NB4 (cell line): ENCODE measurements around the gene KCNT2.
"Not testable (repeated sequence)": the region's sequence is repeated elsewhere in the genome, so short reads cannot be mapped to it uniquely, and the experiment has no call there.

Experiments
- DNase-seq: peaks from one replicate; pipeline ENCODE4 v3.0.0; 2010; ENCODE audit warnings: low read depth
- H3K4me3 ChIP-seq: one replicate; pipeline ENCODE4 v1.5.1; 2011; ENCODE audit warnings: mild to moderate bottlenecking, low read depth, low read length, moderate library complexity
- CTCF ChIP-seq: IDR thresholded peaks from one replicate; pipeline ENCODE4 v1.5.1; 2012; ENCODE audit warnings: low read depth, low read length
- MAX ChIP-seq: IDR thresholded peaks from 2 replicates; pipeline ENCODE4 v1.6.1; 2011; ENCODE audit warnings: low read depth, low read length
- MYC ChIP-seq: IDR thresholded peaks from 2 replicates; pipeline ENCODE4 v1.6.1; 2011; ENCODE audit warnings: low read depth, low read length
- POLR2A ChIP-seq: IDR thresholded peaks from 2 replicates; pipeline ENCODE4 v1.6.1; 2011; ENCODE audit warnings: mild to moderate bottlenecking; ENCODE audit not compliant: insufficient read length; ENCODE audit errors: extremely low read depth

KCNT2 gene

GRCh38 chr1:196544617-196545016 lies 63.6 kb downstream of the KCNT2 start:
- H3K4me3 ChIP-seq = no peak overlapping the region
- DNase-seq = no peak
- TF ChIP-seq CTCF = no peak
- TF ChIP-seq POLR2A = no peak
- TF ChIP-seq MAX = no peak
- TF ChIP-seq MYC = no peak

- H3K4me3 ChIP-seq = no peak overlapping the region
- DNase-seq = no peak
- no peak for TF ChIP-seq MYC
- no peak for TF ChIP-seq MAX
Measured at GRCh38 chr1:196543833-196544232, 64.4 kb downstream of the KCNT2 start.

- peak; percentile 19 for DNase-seq
- TF ChIP-seq MYC (no peak), POLR2A (no peak), MAX (no peak), CTCF (no peak)
- H3K4me3 ChIP-seq = no peak overlapping the region
Measured at GRCh38 chr1:196538473-196538872, 69.8 kb downstream of the KCNT2 start.

GRCh38 chr1:196535727-196536126 lies 72.5 kb downstream of the KCNT2 start:
- DNase-seq = peak; percentile 50
- TF ChIP-seq POLR2A (no peak), MAX (no peak), MYC (no peak), CTCF (no peak)
- no peak overlapping the region for H3K4me3 ChIP-seq

GRCh38 chr1:196531737-196532524 lies 76.3 kb downstream of the KCNT2 start:
- TF ChIP-seq CTCF (no peak), MAX (no peak), POLR2A (no peak), MYC (no peak)

GRCh38 chr1:196527919-196528318 lies 80.3 kb downstream of the KCNT2 start:
- H3K4me3 ChIP-seq = no peak overlapping the region
- TF ChIP-seq MYC = no peak
- no peak for TF ChIP-seq MAX
- no peak for TF ChIP-seq CTCF
- TF ChIP-seq POLR2A = no peak
- DNase-seq = no peak

More at GRCh38 chr1:196531737-196532524, 76.3 kb downstream of the KCNT2 start:
- no peak for DNase-seq
- no peak overlapping the region for H3K4me3 ChIP-seq

- DNase-seq, H3K4me3 ChIP-seq: not testable (repeated sequence)
Measured at GRCh38 chr1:196522574-196523345, 85.5 kb downstream of the KCNT2 start.
